LHCN-M2 (cell line): ENCODE measurements around the gene MYADM. TPM values are rescaled to one million over a fixed set of nuclear protein-coding genes. Genes with fewer than 3 reads are reported as not detected.
"Not testable (repeated sequence)": the region's sequence is repeated elsewhere in the genome, so short reads cannot be mapped to it uniquely, and the experiment has no call there.

Source experiments
- DNase-seq: peaks from one replicate; pipeline ENCODE4 v3.0.0-alpha.2; 2012; ENCODE audit warnings: low read depth
- total RNA-seq: library from RNA; depleted of rRNA; stranded (reverse); fragments of >200 nt; gene quantifications from 2 replicates; pipeline ENCODE4 v1.2.3, GENCODE V29; 2014

MYADM gene
- total RNA-seq, 1 experiment from 2014 or later, result 39.7 TPM

- DNase-seq, result peak; percentile 79
Measured at GRCh38 chr19:53868892-53869804, 1.5 kb downstream of the MYADM start.

- not testable (repeated sequence) for DNase-seq
Measured at GRCh38 chr19:53869805-53870484, 2.3 kb downstream of the MYADM start.

GRCh38 chr19:53870485-53870844 lies 2.8 kb downstream of the MYADM start:
- no peak for DNase-seq

GRCh38 chr19:53871454-53871853 lies 3.8 kb downstream of the MYADM start:
- no peak for DNase-seq

GRCh38 chr19:53872762-53873161 lies 5.1 kb downstream of the MYADM start:
- no peak for DNase-seq

- no peak for DNase-seq
Measured at GRCh38 chr19:53873773-53874605, 6.3 kb downstream of the MYADM start.

GRCh38 chr19:53874606-53874990 lies 6.9 kb downstream of the MYADM start:
- DNase-seq, result no peak

- DNase-seq, result no peak
Measured at GRCh38 chr19:53875602-53876325, 8.1 kb downstream of the MYADM start.

- DNase-seq, result no peak
Measured at GRCh38 chr19:53876651-53877224, 9.1 kb downstream of the MYADM start.

- no peak for DNase-seq
Measured at GRCh38 chr19:53877361-53877766, 9.7 kb downstream of the MYADM start.

- DNase-seq, result no peak
Measured at GRCh38 chr19:53878776-53879139, 11.1 kb downstream of the MYADM start.

- peak; percentile 88 for DNase-seq
Measured at GRCh38 chr19:53879140-53880081, 11.7 kb downstream of the MYADM start.

- no peak for DNase-seq
Measured at GRCh38 chr19:53880711-53881481, 13.2 kb downstream of the MYADM start.

GRCh38 chr19:53881482-53882390 lies 14.1 kb downstream of the MYADM start, which contains the start of gene PRKCG:
PRKCG (plus strand) TSS chr19:53882197; CDS start chr19:53882495, 298 bp downstream.
- peak; percentile 9 for DNase-seq

GRCh38 chr19:53882391-53883050 lies 14.8 kb downstream of the MYADM start:
- DNase-seq, result no peak

- DNase-seq, result no peak
Measured at GRCh38 chr19:53883231-53883661, 15.6 kb downstream of the MYADM start.

- DNase-seq, result no peak
Measured at GRCh38 chr19:53883741-53884140, 16.1 kb downstream of the MYADM start.
